ENCODE measurements around the gene STPG2. TPM values are rescaled to one million over a fixed set of nuclear protein-coding genes. Genes with fewer than 3 reads are reported as not detected.
"Not testable (repeated sequence)": the region's sequence is repeated elsewhere in the genome, so short reads cannot be mapped to it uniquely, and the experiment has no call there.

STPG2 gene
- total and polyA plus RNA-seq, 4 donors, result 0.05 to 0.67 (median 0.28) TPM; not detected in 1

GRCh38 chr4:97911236-97911906 lies 231.9 kb downstream of the STPG2 start:
- Histone ChIP-seq H3K4me1 (ENCODE audit: control insufficient read depth in 4 of 4, insufficient read depth in 4 of 4, low read length in 3 of 4) (no peaks in the 10 kb centered on the region), H3K9me3 (ENCODE audit: control insufficient read depth in 4 of 4, low read length in 3 of 4) (peaks cover 0 to under 1% (median 0%) of the 10 kb centered on the region in 4 donors), H3K27me3 (ENCODE audit: control insufficient read depth in 4 of 4, insufficient read depth in 4 of 4, low read length in 3 of 4) (no peaks in the 10 kb centered on the region), H3K36me3 (ENCODE audit: control insufficient read depth in 4 of 4, insufficient read depth in 3 of 4, low read depth in 1 of 4, low read length in 3 of 4) (no peaks in the 10 kb centered on the region), H3K4me3 (ENCODE audit: low read depth in 1 of 3, low read length in 3 of 3) (no peak overlapping the region), H3K27ac (ENCODE audit: low read depth in 1 of 2, low read length in 2 of 2) (no peak overlapping the region), H3K9ac (ENCODE audit: low read depth in 1 of 2, low read length in 2 of 2) (no peak overlapping the region)
- no peak for DNase-seq (ENCODE audit: low spot score)
- 88% methylated on average over 14 of the region's 14 CpGs for WGBS
- TF ChIP-seq, protein P1, sequence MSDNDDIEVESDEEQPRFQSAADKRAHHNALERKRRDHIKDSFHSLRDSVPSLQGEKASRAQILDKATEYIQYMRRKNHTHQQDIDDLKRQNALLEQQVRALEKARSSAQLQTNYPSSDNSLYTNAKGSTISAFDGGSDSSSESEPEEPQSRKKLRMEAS (IDR thresholded peaks at IDR 0.05), result no peak
- TF ChIP-seq, protein P2, sequence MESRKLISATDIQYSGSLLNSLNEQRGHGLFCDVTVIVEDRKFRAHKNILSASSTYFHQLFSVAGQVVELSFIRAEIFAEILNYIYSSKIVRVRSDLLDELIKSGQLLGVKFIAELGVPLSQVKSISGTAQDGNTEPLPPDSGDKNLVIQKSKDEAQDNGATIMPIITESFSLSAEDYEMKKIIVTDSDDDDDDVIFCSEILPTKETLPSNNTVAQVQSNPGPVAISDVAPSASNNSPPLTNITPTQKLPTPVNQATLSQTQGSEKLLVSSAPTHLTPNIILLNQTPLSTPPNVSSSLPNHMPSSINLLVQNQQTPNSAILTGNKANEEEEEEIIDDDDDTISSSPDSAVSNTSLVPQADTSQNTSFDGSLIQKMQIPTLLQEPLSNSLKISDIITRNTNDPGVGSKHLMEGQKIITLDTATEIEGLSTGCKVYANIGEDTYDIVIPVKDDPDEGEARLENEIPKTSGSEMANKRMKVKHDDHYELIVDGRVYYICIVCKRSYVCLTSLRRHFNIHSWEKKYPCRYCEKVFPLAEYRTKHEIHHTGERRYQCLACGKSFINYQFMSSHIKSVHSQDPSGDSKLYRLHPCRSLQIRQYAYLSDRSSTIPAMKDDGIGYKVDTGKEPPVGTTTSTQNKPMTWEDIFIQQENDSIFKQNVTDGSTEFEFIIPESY (IDR thresholded peaks at IDR 0.05), result no peak
- TF ChIP-seq CTCF (IDR thresholded peaks at IDR 0.05; ENCODE audit: low read depth, low read length, missing input control) (no peak), JUND (IDR thresholded peaks at IDR 0.05) (no peak), RXRA (IDR thresholded peaks at IDR 0.05) (no peak), HNF4G (IDR thresholded peaks at IDR 0.05) (no peak), EGR1 (IDR thresholded peaks at IDR 0.05; ENCODE audit: low read depth in 2 of 2) (no peak), SP1 (IDR thresholded peaks at IDR 0.05) (no peak), YY1 (IDR thresholded peaks at IDR 0.05) (no peak), TAF1 (conservative IDR thresholded peaks at IDR 0.05) (no peak), FOXA2 (IDR thresholded peaks at IDR 0.05) (no peak), NR2F2 (IDR thresholded peaks at IDR 0.05) (no peak), GABPA (IDR thresholded peaks at IDR 0.05 in 1 of 2, conservative IDR thresholded peaks at IDR 0.05 in 1 of 2) (no peak)
- TF ChIP-seq, protein P3, sequence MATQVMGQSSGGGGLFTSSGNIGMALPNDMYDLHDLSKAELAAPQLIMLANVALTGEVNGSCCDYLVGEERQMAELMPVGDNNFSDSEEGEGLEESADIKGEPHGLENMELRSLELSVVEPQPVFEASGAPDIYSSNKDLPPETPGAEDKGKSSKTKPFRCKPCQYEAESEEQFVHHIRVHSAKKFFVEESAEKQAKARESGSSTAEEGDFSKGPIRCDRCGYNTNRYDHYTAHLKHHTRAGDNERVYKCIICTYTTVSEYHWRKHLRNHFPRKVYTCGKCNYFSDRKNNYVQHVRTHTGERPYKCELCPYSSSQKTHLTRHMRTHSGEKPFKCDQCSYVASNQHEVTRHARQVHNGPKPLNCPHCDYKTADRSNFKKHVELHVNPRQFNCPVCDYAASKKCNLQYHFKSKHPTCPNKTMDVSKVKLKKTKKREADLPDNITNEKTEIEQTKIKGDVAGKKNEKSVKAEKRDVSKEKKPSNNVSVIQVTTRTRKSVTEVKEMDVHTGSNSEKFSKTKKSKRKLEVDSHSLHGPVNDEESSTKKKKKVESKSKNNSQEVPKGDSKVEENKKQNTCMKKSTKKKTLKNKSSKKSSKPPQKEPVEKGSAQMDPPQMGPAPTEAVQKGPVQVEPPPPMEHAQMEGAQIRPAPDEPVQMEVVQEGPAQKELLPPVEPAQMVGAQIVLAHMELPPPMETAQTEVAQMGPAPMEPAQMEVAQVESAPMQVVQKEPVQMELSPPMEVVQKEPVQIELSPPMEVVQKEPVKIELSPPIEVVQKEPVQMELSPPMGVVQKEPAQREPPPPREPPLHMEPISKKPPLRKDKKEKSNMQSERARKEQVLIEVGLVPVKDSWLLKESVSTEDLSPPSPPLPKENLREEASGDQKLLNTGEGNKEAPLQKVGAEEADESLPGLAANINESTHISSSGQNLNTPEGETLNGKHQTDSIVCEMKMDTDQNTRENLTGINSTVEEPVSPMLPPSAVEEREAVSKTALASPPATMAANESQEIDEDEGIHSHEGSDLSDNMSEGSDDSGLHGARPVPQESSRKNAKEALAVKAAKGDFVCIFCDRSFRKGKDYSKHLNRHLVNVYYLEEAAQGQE (IDR thresholded peaks at IDR 0.05), result no peak

- Histone ChIP-seq H3K9me3 (ENCODE audit: control insufficient read depth in 4 of 4, low read length in 3 of 4) (no peaks in the 10 kb centered on the region), H3K9ac (ENCODE audit: low read depth in 1 of 2, low read length in 2 of 2) (no peak overlapping the region), H3K4me3 (ENCODE audit: low read depth in 1 of 3, low read length in 3 of 3) (no peak overlapping the region), H3K4me1 (ENCODE audit: control insufficient read depth in 4 of 4, insufficient read depth in 4 of 4, low read length in 3 of 4) (no peaks in the 10 kb centered on the region), H3K36me3 (ENCODE audit: control insufficient read depth in 4 of 4, insufficient read depth in 3 of 4, low read depth in 1 of 4, low read length in 3 of 4) (no peaks in the 10 kb centered on the region), H3K27ac (ENCODE audit: low read depth in 1 of 2, low read length in 2 of 2) (no peak overlapping the region), H3K27me3 (ENCODE audit: control insufficient read depth in 4 of 4, insufficient read depth in 4 of 4, low read length in 3 of 4) (no peaks in the 10 kb centered on the region)
- DNase-seq (ENCODE audit: low spot score), result no peak
- TF ChIP-seq JUND (IDR thresholded peaks at IDR 0.05) (no peak), RAD21 (IDR thresholded peaks at IDR 0.05) (peak in 1 of 2 donors; percentile 16)
- WGBS, result 42% methylated on average over 3 of the region's 3 CpGs
Measured at GRCh38 chr4:97910005-97910404, 233.3 kb downstream of the STPG2 start.

DNA sequence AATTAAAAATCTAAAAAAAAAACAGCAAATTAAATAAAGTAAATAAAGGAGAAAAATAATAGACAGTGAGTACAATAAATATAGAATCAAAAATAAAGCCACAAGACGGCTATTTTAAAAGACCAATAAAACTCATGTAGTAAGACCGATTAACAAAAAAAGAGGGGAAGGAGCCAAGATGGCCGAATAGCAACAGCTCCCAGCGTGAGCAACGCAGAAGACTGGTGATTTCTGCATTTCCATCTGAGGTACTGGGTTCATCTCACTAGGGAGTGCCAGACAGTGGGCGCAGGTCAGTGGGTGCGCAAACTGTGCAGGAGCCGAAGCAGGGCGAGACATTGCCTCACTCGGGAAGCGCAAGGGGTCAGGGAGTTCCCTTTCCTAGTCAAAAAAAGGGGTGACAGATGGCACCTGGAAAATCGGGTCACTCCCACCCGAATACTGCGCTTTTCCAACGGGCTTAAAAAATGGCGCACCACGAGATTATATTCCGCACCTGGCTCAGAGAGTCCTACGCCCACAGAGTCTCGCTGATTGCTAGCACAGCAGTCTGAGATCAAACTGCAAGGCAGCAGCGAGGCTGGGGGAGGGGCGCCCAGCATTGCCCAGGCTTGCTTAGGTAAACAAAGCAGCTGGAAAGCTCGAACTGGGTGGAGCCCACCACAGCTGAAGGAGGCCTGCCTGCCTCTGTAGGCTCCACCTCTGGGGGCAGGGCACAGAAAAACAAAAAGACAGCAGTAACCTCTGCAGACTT lies 239.7 kb downstream of the STPG2 start:
- not testable (repeated sequence) for H3K9me3 ChIP-seq (ENCODE audit: control insufficient read depth in 4 of 4, low read length in 3 of 4); H3K27ac ChIP-seq (ENCODE audit: low read depth in 1 of 2, low read length in 2 of 2); H3K4me3 ChIP-seq (ENCODE audit: low read depth in 1 of 3, low read length in 3 of 3); H3K9ac ChIP-seq (ENCODE audit: low read depth in 1 of 2, low read length in 2 of 2); H3K4me1 ChIP-seq (ENCODE audit: control insufficient read depth in 4 of 4, insufficient read depth in 4 of 4, low read length in 3 of 4); H3K27me3 ChIP-seq (ENCODE audit: control insufficient read depth in 4 of 4, insufficient read depth in 4 of 4, low read length in 3 of 4); H3K36me3 ChIP-seq (ENCODE audit: control insufficient read depth in 4 of 4, insufficient read depth in 3 of 4, low read depth in 1 of 4, low read length in 3 of 4); DNase-seq (ENCODE audit: low spot score)
- WGBS, result 93% methylated on average over 23 of the region's 23 CpGs

Data from liver (tissue), 9 donors.